Upper lobe of left lung (tissue), 6 donors: Measurements from ENCODE around the gene CACNA1H. TPM values are rescaled to one million over a fixed set of nuclear protein-coding genes. Genes with fewer than 3 reads are reported as not detected.

Experiments
- ATAC-seq, 2 donors: fragments of 200-7000 bp; cut with Tn5 transposase; one replicate each; pipeline ENCODE4 v1.9.1; 2022; ENCODE audit warnings: mild to moderate bottlenecking in 2 of 2, moderate library complexity in 2 of 2; ENCODE audit not compliant: low FRiP score in 2 of 2
- DNase-seq, 2 donors: peaks; one replicate each; pipeline ENCODE4 v3.0.0-alpha.2; 2019 to 2020
- H3K27ac ChIP-seq, 4 donors: fragments of 200-600 bp; sonication (generic); one replicate each; pipeline ENCODE4 v1.5.1; 2016 to 2019
- H3K27me3 ChIP-seq, 4 donors: fragments of 200-600 bp; sonication (generic); one replicate each; pipeline ENCODE4 v1.5.1; 2017 to 2019
- H3K36me3 ChIP-seq, 4 donors: fragments of 200-600 bp; sonication (generic); one replicate each; pipeline ENCODE4 v1.5.1; 2016 to 2019
- H3K4me1 ChIP-seq, 4 donors: fragments of 200-600 bp; sonication (generic); one replicate each; pipeline ENCODE4 v1.5.1; 2018 to 2019
- H3K4me3 ChIP-seq, 4 donors: fragments of 200-600 bp; sonication (generic); one replicate each; pipeline ENCODE4 v1.5.1; 2017 to 2019; ENCODE audit warnings: mild to moderate bottlenecking in 2 of 4, moderate library complexity in 1 of 4
- H3K9me3 ChIP-seq, 4 donors: fragments of 200-600 bp; sonication (generic); one replicate each; pipeline ENCODE4 v1.5.1; 2018 to 2019
- CTCF ChIP-seq, 6 experiments: fragments of 450-650 bp in 4 of 6; fragments of 200-600 bp in 2 of 6; sonication (generic) in 2 of 6; IDR thresholded peaks; one replicate each; pipeline ENCODE4 v1.5.1; 2016 to 2019; ENCODE audit warnings: antibody characterized with exemption in 6 of 6
- EP300 ChIP-seq, 4 donors: sonication (generic); formaldehyde crosslinking; IDR thresholded peaks; one replicate each; pipeline ENCODE4 v1.5.1; 2017; ENCODE audit warnings: antibody characterized with exemption in 4 of 4, control low read depth in 2 of 4
- POLR2A ChIP-seq, 4 donors: fragments of 450-650 bp; IDR thresholded peaks; one replicate each; pipeline ENCODE4 v1.5.1; 2016 to 2017; ENCODE audit warnings: antibody characterized with exemption in 4 of 4, mild to moderate bottlenecking in 2 of 4
- POLR2AphosphoS5 ChIP-seq, 2 donors: sonication (generic); formaldehyde crosslinking; IDR thresholded peaks; one replicate each; pipeline ENCODE4 v1.5.1; 2017; ENCODE audit warnings: antibody characterized with exemption in 2 of 2
- WGBS, 2 donors: methylation state at CpG; one replicate each; pipeline ENCODE4 v1.1.5; 2017 to 2018; 5-methylcytosine and 5-hydroxymethylcytosine counted together
- total RNA-seq, 6 donors: library from RNA; depleted of rRNA in 4 of 6; stranded (reverse); fragments of >200 nt in 4 of 6; gene quantifications; one replicate each; pipeline versions ENCODE4 v1.1.0 to v1.2.1, GENCODE V29; 2016 to 2021
- donor health status: DM: no; HTN: no; CAD: no; lungs with moderate emphysema.
- donor health status: DM: no; HTN: yes; CAD: no; lungs with severe emphysema.

Gene CACNA1H
- total RNA-seq, 6 donors from 2014 or later, result 6.4 to 46.1 (median 9.3) TPM

GRCh38 chr16:1208239-1208830 lies 55.4 kb downstream of the CACNA1H start:
- ATAC-seq, result no peak
- Histone ChIP-seq H3K27me3 (no peaks in the 10 kb centered on the region), H3K4me1 (no peaks in the 10 kb centered on the region), H3K27ac (no peak overlapping the region), H3K9me3 (no peaks in the 10 kb centered on the region), H3K4me3 (no peak overlapping the region), H3K36me3 (no peaks in the 10 kb centered on the region)
- 84 to 91% methylated on average over 15 to 19 of the region's 22 CpGs for WGBS, 2 donors
- TF ChIP-seq POLR2A (IDR thresholded peaks at IDR 0.05) (no peak), EP300 (IDR thresholded peaks at IDR 0.05) (no peak), POLR2AphosphoS5 (IDR thresholded peaks at IDR 0.05) (no peak), CTCF (IDR thresholded peaks at IDR 0.05) (no peak)
- no peak for DNase-seq

GRCh38 chr16:1209081-1209480 lies 56.2 kb downstream of the CACNA1H start:
- Histone ChIP-seq H3K36me3 (no peaks in the 10 kb centered on the region), H3K27me3 (no peaks in the 10 kb centered on the region), H3K4me1 (no peaks in the 10 kb centered on the region), H3K27ac (no peak overlapping the region), H3K9me3 (no peaks in the 10 kb centered on the region), H3K4me3 (no peak overlapping the region)
- DNase-seq (no peak), ATAC-seq (no peak)
- 81 to 88% methylated on average over 8 to 20 of the region's 43 CpGs for WGBS, 2 donors
- TF ChIP-seq POLR2AphosphoS5 (IDR thresholded peaks at IDR 0.05) (no peak), CTCF (IDR thresholded peaks at IDR 0.05) (no peak), POLR2A (IDR thresholded peaks at IDR 0.05) (no peak), EP300 (IDR thresholded peaks at IDR 0.05) (no peak)

- H3K4me3 ChIP-seq, result no peak overlapping the region
- H3K36me3 ChIP-seq, result no peaks in the 10 kb centered on the region
- no peaks in the 10 kb centered on the region for H3K9me3 ChIP-seq
- DNase-seq, result no peak
- H3K27me3 ChIP-seq, result no peaks in the 10 kb centered on the region
- no peak overlapping the region for H3K27ac ChIP-seq
- H3K4me1 ChIP-seq, result no peaks in the 10 kb centered on the region
- no peak for ATAC-seq
- WGBS, 2 donors, result 74 to 86% methylated on average over 6 to 12 of the region's 23 CpGs
- TF ChIP-seq POLR2AphosphoS5 (IDR thresholded peaks at IDR 0.05) (no peak), CTCF (IDR thresholded peaks at IDR 0.05) (no peak), EP300 (IDR thresholded peaks at IDR 0.05) (no peak), POLR2A (IDR thresholded peaks at IDR 0.05) (no peak)
Observed at GRCh38 chr16:1210461-1210860, 57.6 kb downstream of the CACNA1H start.

- Histone ChIP-seq H3K36me3 (no peaks in the 10 kb centered on the region), H3K27me3 (no peaks in the 10 kb centered on the region), H3K9me3 (no peaks in the 10 kb centered on the region), H3K4me3 (no peak overlapping the region), H3K27ac (no peak overlapping the region), H3K4me1 (no peaks in the 10 kb centered on the region)
- TF ChIP-seq POLR2A (IDR thresholded peaks at IDR 0.05) (no peak), EP300 (IDR thresholded peaks at IDR 0.05) (no peak), POLR2AphosphoS5 (IDR thresholded peaks at IDR 0.05) (no peak), CTCF (IDR thresholded peaks at IDR 0.05) (no peak)
- DNase-seq, result no peak
- 91 to 92% methylated on average over 18 to 60 of the region's 65 CpGs for WGBS, 2 donors
- no peak for ATAC-seq
Observed at GRCh38 chr16:1211451-1212268, 58.8 kb downstream of the CACNA1H start.
